PC-9 (cell line): ENCODE data around the gene NEK7. TPM values are rescaled to one million over a fixed set of nuclear protein-coding genes. Genes with fewer than 3 reads are reported as not detected.

Source experiments
- BruUV-seq: library from RNA; stranded (reverse); fragments of 400-500 nt; replicated peaks from 2 replicates; lab custom pipeline; 2021; lab: Mats Ljungman, UMichigan
- CTCF ChIA-PET: fragments of 300-600 bp; sonication (Branson Sonifier 250); formaldehyde crosslinking; loops from one replicate; lab custom pipeline; 2022; ENCODE audit warnings: antibody characterized with exemption; lab: Charles Lee
- POLR2A ChIA-PET: fragments of 300-600 bp; sonication (Branson Sonifier 250); formaldehyde crosslinking; loops from one replicate; lab custom pipeline; 2022; ENCODE audit warnings: antibody characterized with exemption; ENCODE audit not compliant: unreplicated experiment; lab: Charles Lee
- DNase-seq, 2 experiments: peaks; one replicate each; pipeline versions ENCODE4 v3.0.0 to v3.0.0-alpha.2; 2015 to 2022; ENCODE audit warnings: mixed read lengths in 1 of 2
- H2AFZ ChIP-seq: fragments of 200-600 bp; sonication (generic); 2 replicates; pipeline ENCODE4 v1.8.1; 2017; ENCODE audit warnings: antibody characterized with exemption
- H3F3A ChIP-seq: fragments of 200-600 bp; sonication (generic); 2 replicates; pipeline ENCODE4 v1.8.1; 2017; ENCODE audit warnings: antibody characterized with exemption, mild to moderate bottlenecking, low read depth; ENCODE audit not compliant: insufficient read depth
- H3K27ac ChIP-seq: fragments of 200-600 bp; sonication (generic); 2 replicates; pipeline ENCODE4 v1.6.1; 2016; ENCODE audit warnings: mixed run types
- H3K27me3 ChIP-seq: fragments of 200-600 bp; sonication (generic); 2 replicates; pipeline ENCODE4 v1.6.1; 2016; ENCODE audit warnings: low read depth, mixed run types; ENCODE audit not compliant: insufficient read depth
- H3K36me3 ChIP-seq: fragments of 200-600 bp; sonication (generic); 2 replicates; pipeline ENCODE4 v1.6.1; 2016; ENCODE audit warnings: low read depth, mixed run types
- H3K4me1 ChIP-seq: fragments of 200-600 bp; sonication (generic); replicated peaks from 2 replicates; pipeline ENCODE4 v1.6.1; 2016; ENCODE audit warnings: mixed run types; ENCODE audit not compliant: insufficient read depth
- H3K4me2 ChIP-seq: fragments of 200-600 bp; sonication (generic); 2 replicates; pipeline ENCODE4 v1.6.1; 2017; ENCODE audit warnings: mixed run types
- H3K4me3 ChIP-seq: fragments of 200-600 bp; sonication (generic); 2 replicates; pipeline ENCODE4 v1.6.1; 2016; ENCODE audit warnings: mixed run types
- H3K79me2 ChIP-seq: fragments of 200-600 bp; sonication (generic); 2 replicates; pipeline ENCODE4 v1.6.1; 2017; ENCODE audit warnings: low read depth, mixed run types
- H3K9me2 ChIP-seq: fragments of 200-600 bp; sonication (generic); 2 replicates; pipeline ENCODE4 v1.8.1; 2017; ENCODE audit warnings: mild to moderate bottlenecking; ENCODE audit not compliant: insufficient read depth
- H3K9me3 ChIP-seq: fragments of 200-600 bp; sonication (generic); 2 replicates; pipeline ENCODE4 v1.8.1; 2016; ENCODE audit warnings: low read depth; ENCODE audit not compliant: insufficient read depth
- H4K20me1 ChIP-seq: fragments of 200-600 bp; sonication (generic); 2 replicates; pipeline ENCODE4 v1.8.1; 2017; ENCODE audit not compliant: insufficient read depth
- CTCF ChIP-seq: fragments of 200-600 bp; sonication (generic); conservative IDR thresholded peaks from 2 replicates; pipeline ENCODE4 v1.6.1; 2017; ENCODE audit warnings: mixed run types, antibody characterized with exemption, mild to moderate bottlenecking, moderate library complexity
- EZH2 ChIP-seq: fragments of 200-600 bp; sonication (generic); IDR thresholded peaks from 2 replicates; pipeline ENCODE4 v1.8.0; 2017; ENCODE audit warnings: antibody characterized with exemption, low read depth
- intact Hi-C: fragments of 100-400 bp; cut with micrococcal nuclease; formaldehyde crosslinking; loops from one replicate; pipeline ENCODE4 v1.10.0; 2022; ENCODE audit not compliant: unreplicated experiment
- total RNA-seq: library from RNA; stranded (reverse); gene quantifications from 2 replicates; pipeline ENCODE4 v1.2.3, GENCODE V29; 2021

Gene NEK7
- total RNA-seq, 1 experiment from 2014 or later = 67.4 TPM

- H3K9me2 ChIP-seq = 0 out of 2 replicates have a peak, but pooled peaks cover 3% of the 10 kb centered on the region
- BruUV-seq = no TSS peak
- H3K79me2 ChIP-seq = no peaks in the 10 kb centered on the region
- no peaks in the 10 kb centered on the region for H3K27me3 ChIP-seq
- no peak for TF ChIP-seq EZH2
- no peak for TF ChIP-seq CTCF
- H3K4me2 ChIP-seq = no peak overlapping the region
- no peaks in the 10 kb centered on the region for H3K36me3 ChIP-seq
- H3K27ac ChIP-seq = no peak overlapping the region
- ChIA-PET POLR2A (no interaction called here), CTCF (no interaction called here)
- no peak overlapping the region for H3K4me3 ChIP-seq
- H3K9me3 ChIP-seq = no peaks in the 10 kb centered on the region
- H3F3A ChIP-seq = no peaks in the 10 kb centered on the region
- intact Hi-C loops = no loop called here
- no peaks in the 10 kb centered on the region for H3K4me1 ChIP-seq
- DNase-seq = no peak
- H2AFZ ChIP-seq = no peak overlapping the region
- H4K20me1 ChIP-seq = no peaks in the 10 kb centered on the region
These were observed 169.4 kb downstream of the NEK7 start for GRCh38 chr1:198326232-198326631.

- ChIA-PET CTCF (no interaction called here), POLR2A (interaction anchor here (0.6 kb wide), 1 partner anchor 356 kb away, joined by 4 read pairs; no protein-coding TSS in a partner anchor)
- TF ChIP-seq EZH2 (no peak), CTCF (no peak)
These were observed 170.1 kb downstream of the NEK7 start for GRCh38 chr1:198326915-198327314.

GRCh38 chr1:198328458-198329032 is 171.7 kb downstream of the NEK7 start:
- CTCF ChIA-PET = no interaction called here
- no peak overlapping the region for H3K4me2 ChIP-seq
- no peaks in the 10 kb centered on the region for H3K9me3 ChIP-seq
- 0 out of 2 replicates have a peak, but pooled peaks cover 3% of the 10 kb centered on the region for H3K9me2 ChIP-seq
- no peaks in the 10 kb centered on the region for H3K27me3 ChIP-seq
- H3K36me3 ChIP-seq = no peaks in the 10 kb centered on the region
- H3F3A ChIP-seq = no peaks in the 10 kb centered on the region
- DNase-seq = no peak
- H3K79me2 ChIP-seq = no peaks in the 10 kb centered on the region
- no peak for TF ChIP-seq EZH2
- TF ChIP-seq CTCF = no peak
- H3K27ac ChIP-seq = no peak overlapping the region
- intact Hi-C loops = no loop called here
- no peak overlapping the region for H3K4me3 ChIP-seq
- no TSS peak for BruUV-seq
- H4K20me1 ChIP-seq = no peaks in the 10 kb centered on the region
- H3K4me1 ChIP-seq = 0 out of 2 replicates have a peak, but pooled peaks cover 4% of the 10 kb centered on the region
- POLR2A ChIA-PET = no interaction called here
- no peak overlapping the region for H2AFZ ChIP-seq

More at GRCh38 chr1:198326915-198327314, 170.1 kb downstream of the NEK7 start:
- no peak for DNase-seq
- no peaks in the 10 kb centered on the region for H3K4me1 ChIP-seq
- no peaks in the 10 kb centered on the region for H3K27me3 ChIP-seq
- no peak overlapping the region for H2AFZ ChIP-seq
- H3K36me3 ChIP-seq = no peaks in the 10 kb centered on the region
- no peaks in the 10 kb centered on the region for H3F3A ChIP-seq
- H3K9me2 ChIP-seq = 0 out of 2 replicates have a peak, but pooled peaks cover 3% of the 10 kb centered on the region
- no peaks in the 10 kb centered on the region for H4K20me1 ChIP-seq
- no peaks in the 10 kb centered on the region for H3K79me2 ChIP-seq
- intact Hi-C loops = no loop called here
- no peak overlapping the region for H3K4me3 ChIP-seq
- H3K4me2 ChIP-seq = no peak overlapping the region
- H3K9me3 ChIP-seq = no peaks in the 10 kb centered on the region
- H3K27ac ChIP-seq = no peak overlapping the region
- no TSS peak for BruUV-seq
